Lower lobe of right lung (tissue), 2 donors: Measurements from ENCODE around the gene TM7SF3. TPM values are rescaled to one million over a fixed set of nuclear protein-coding genes. Genes with fewer than 3 reads are reported as not detected.

Source experiments
- ATAC-seq, 2 donors: fragments of 200-7000 bp; cut with Tn5 transposase; one replicate each; pipeline ENCODE4 v1.9.1; 2020 to 2022; ENCODE audit warnings: mild to moderate bottlenecking in 2 of 2, moderate library complexity in 2 of 2
- DNase-seq: peaks from one replicate; pipeline ENCODE4 v3.0.0-alpha.2; 2020
- H3K27ac ChIP-seq: fragments of 200-600 bp; one replicate; pipeline ENCODE4 v1.8.0; 2022
- H3K27me3 ChIP-seq: fragments of 200-600 bp; one replicate; pipeline ENCODE4 v1.8.0; 2022; ENCODE audit warnings: low read depth
- H3K36me3 ChIP-seq: fragments of 200-600 bp; one replicate; pipeline ENCODE4 v1.8.0; 2022; ENCODE audit warnings: mild to moderate bottlenecking
- H3K4me1 ChIP-seq: fragments of 200-600 bp; one replicate; pipeline ENCODE4 v1.8.0; 2022
- H3K4me3 ChIP-seq: fragments of 200-600 bp; one replicate; pipeline ENCODE4 v1.8.0; 2022; ENCODE audit warnings: mild to moderate bottlenecking
- H3K9me3 ChIP-seq: fragments of 200-600 bp; one replicate; pipeline ENCODE4 v1.8.0; 2022
- CTCF ChIP-seq: fragments of 200-600 bp; IDR thresholded peaks from one replicate; pipeline ENCODE4 v1.8.0; 2022; ENCODE audit warnings: antibody characterized with exemption, mild to moderate bottlenecking
- intact Hi-C: fragments of 100-400 bp; cut with DNase I; formaldehyde crosslinking; loops from one replicate; pipeline ENCODE4 v1.11.0; 2022
- total RNA-seq: library from RNA; stranded (reverse); fragmentation: NEBNext Ultra II Directional; extraction: Animal tissue kit (Norgen Biotek cat#: 25700); gene quantifications from one replicate; pipeline ENCODE4 v1.2.1, GENCODE V29; 2021
- donor health status: DM: no; HTN: yes; CAD: no; lungs with severe emphysema.

Gene TM7SF3
- total RNA-seq, 1 donor from 2014 or later, result 70.9 TPM

DNA sequence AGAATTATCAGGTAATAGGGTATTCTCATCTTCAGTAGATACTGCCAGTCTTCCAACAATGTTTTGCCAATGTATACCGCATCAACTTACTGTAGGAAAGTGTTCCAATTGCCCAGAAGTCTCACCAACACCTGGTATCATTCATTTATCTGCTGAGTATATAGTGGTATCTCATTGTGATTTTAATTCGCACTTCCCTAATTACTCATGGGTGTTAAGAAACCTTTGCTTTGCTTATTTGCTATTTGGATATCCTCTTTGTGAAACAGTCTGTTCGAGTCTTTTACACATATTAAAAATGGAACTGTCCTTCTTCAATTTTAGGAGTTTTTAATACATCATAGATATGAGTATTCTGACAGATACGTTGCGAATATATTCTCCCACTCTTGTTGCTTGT is 6.1 kb downstream of the TM7SF3 start:
- intact Hi-C loops, result no loop called here
- Histone ChIP-seq H3K9me3 (no peaks in the 10 kb centered on the region), H3K4me1 (peaks cover 46% of the 10 kb centered on the region), H3K4me3 (no peak overlapping the region), H3K27me3 (no peaks in the 10 kb centered on the region), H3K36me3 (no peaks in the 10 kb centered on the region), H3K27ac (no peak overlapping the region)
- TF ChIP-seq CTCF, result no peak
- no peak for ATAC-seq
- no peak for DNase-seq

DNA sequence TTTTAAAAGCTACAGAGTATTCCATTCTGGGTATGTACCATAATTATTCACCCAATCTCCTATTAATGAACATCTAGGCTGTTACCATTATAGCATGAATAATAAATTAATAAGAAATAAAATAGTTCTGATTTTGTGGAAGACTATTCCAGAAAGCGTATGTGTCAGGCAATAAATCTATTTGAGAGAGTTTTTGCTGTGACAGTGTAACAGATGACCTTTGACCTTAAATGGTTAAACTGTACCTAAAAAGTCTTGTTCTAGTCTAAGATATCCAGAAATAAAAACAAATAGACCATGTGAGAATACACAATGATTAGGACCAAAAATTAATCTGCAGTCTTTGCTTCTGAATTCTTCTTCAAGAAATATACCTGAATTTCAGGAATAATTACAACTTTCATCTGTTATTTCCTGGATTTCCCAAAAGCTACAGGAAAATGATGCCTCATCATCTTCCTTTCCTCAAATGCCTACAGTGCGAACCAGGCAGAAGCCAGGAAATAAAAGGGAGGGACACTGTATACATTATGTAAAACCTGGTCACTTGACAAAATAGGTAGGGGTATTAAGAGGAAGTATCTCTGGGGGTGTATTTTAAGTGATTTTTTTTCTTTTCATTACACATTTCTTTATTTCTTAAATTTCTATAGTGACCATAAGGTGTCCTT is 7.3 kb downstream of the TM7SF3 start:
- no peak overlapping the region for H3K4me3 ChIP-seq
- ATAC-seq, result no peak
- H3K27ac ChIP-seq, result no peak overlapping the region
- DNase-seq, result no peak
- H3K9me3 ChIP-seq, result no peaks in the 10 kb centered on the region
- no peaks in the 10 kb centered on the region for H3K27me3 ChIP-seq
- H3K4me1 ChIP-seq, result peaks cover 34% of the 10 kb centered on the region
- TF ChIP-seq CTCF, result no peak
- intact Hi-C loops, result no loop called here
- peaks cover 1% of the 10 kb centered on the region for H3K36me3 ChIP-seq

DNA sequence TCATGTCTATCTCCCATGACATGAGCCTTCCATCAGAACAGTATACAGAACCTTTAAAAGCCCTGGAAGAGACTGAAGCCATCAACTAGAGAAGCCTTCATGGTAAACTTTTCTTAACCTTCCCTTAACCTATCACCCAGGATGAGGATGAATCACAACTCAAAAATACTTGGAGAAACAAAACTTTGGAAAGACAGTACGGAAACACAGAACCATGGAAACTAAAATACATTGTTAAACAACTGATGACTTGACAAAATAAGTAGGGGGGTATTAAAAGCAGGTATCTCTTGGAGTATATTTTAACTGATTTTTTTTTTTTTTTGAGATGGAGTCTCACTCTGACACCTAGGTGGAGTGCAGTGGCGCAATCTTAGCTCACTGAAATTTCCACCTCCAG is 8.7 kb downstream of the TM7SF3 start:
- H3K36me3 ChIP-seq, result peaks cover 6% of the 10 kb centered on the region
- DNase-seq (no peak), ATAC-seq (no peak)
- H3K27me3 ChIP-seq, result no peaks in the 10 kb centered on the region
- no peaks in the 10 kb centered on the region for H3K9me3 ChIP-seq
- H3K4me3 ChIP-seq, result no peak overlapping the region
- no peak overlapping the region for H3K27ac ChIP-seq
- intact Hi-C loops, result no loop called here
- H3K4me1 ChIP-seq, result peaks cover 26% of the 10 kb centered on the region
- TF ChIP-seq CTCF, result no peak

- intact Hi-C loops, result no loop called here
- DNase-seq, result no peak
- Histone ChIP-seq H3K4me1 (peaks cover 18% of the 10 kb centered on the region), H3K27me3 (no peaks in the 10 kb centered on the region), H3K4me3 (no peak overlapping the region), H3K27ac (no peak overlapping the region), H3K9me3 (no peaks in the 10 kb centered on the region), H3K36me3 (peaks cover 18% of the 10 kb centered on the region)
- no peak for TF ChIP-seq CTCF
- ATAC-seq, result no peak
These were observed 10.5 kb downstream of the TM7SF3 start for GRCh38 chr12:27003421-27004381.

- TF ChIP-seq CTCF, result no peak
- Histone ChIP-seq H3K27me3 (no peaks in the 10 kb centered on the region), H3K36me3 (peaks cover 32% of the 10 kb centered on the region), H3K4me1 (peaks cover 7% of the 10 kb centered on the region), H3K9me3 (no peaks in the 10 kb centered on the region), H3K4me3 (no peak overlapping the region), H3K27ac (no peak overlapping the region)
- no peak for ATAC-seq
- no peak for DNase-seq
- intact Hi-C loops, result no loop called here
These were observed 12.0 kb downstream of the TM7SF3 start for GRCh38 chr12:27002141-27002540.
